ENCODE results near the gene CDH23. TPM values are rescaled to one million over a fixed set of nuclear protein-coding genes. Genes with fewer than 3 reads are reported as not detected.

CDH23 gene
- total RNA-seq, 1 experiment from 2014 or later = 0.34 TPM

- Mint-ChIP-seq H3K27me3 (ENCODE audit: insufficient read depth, unreplicated experiment) (peaks cover 3% of the 10 kb centered on the region), H3K27ac (ENCODE audit: unreplicated experiment) (no peak overlapping the region), H3K4me3 (ENCODE audit: unreplicated experiment) (no peak overlapping the region), H3K9me3 (ENCODE audit: unreplicated experiment) (no peaks in the 10 kb centered on the region), H3K4me1 (ENCODE audit: low read depth, unreplicated experiment) (peaks cover 7% of the 10 kb centered on the region), H3K36me3 (ENCODE audit: insufficient read depth, unreplicated experiment) (no peaks in the 10 kb centered on the region)
- DNase-seq = no peak
- H3K4me1 ChIP-seq = peaks cover 10% of the 10 kb centered on the region; the same call in 1 of the 2 replicates
- ChIA-PET CTCF (interaction anchor here (0.6 to 1.0 kb wide), 3 partner anchors 29 to 52 kb away, joined by 3 read pairs; partner anchors contain the start of gene SLC29A3), POLR2A (interaction anchor here (0.5 kb wide), 1 partner anchor 53 kb away, joined by 5 read pairs; the partner anchor contains the start of gene SLC29A3)
- TF ChIP-seq, protein P1, sequence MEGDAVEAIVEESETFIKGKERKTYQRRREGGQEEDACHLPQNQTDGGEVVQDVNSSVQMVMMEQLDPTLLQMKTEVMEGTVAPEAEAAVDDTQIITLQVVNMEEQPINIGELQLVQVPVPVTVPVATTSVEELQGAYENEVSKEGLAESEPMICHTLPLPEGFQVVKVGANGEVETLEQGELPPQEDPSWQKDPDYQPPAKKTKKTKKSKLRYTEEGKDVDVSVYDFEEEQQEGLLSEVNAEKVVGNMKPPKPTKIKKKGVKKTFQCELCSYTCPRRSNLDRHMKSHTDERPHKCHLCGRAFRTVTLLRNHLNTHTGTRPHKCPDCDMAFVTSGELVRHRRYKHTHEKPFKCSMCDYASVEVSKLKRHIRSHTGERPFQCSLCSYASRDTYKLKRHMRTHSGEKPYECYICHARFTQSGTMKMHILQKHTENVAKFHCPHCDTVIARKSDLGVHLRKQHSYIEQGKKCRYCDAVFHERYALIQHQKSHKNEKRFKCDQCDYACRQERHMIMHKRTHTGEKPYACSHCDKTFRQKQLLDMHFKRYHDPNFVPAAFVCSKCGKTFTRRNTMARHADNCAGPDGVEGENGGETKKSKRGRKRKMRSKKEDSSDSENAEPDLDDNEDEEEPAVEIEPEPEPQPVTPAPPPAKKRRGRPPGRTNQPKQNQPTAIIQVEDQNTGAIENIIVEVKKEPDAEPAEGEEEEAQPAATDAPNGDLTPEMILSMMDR (IDR thresholded peaks at IDR 0.05; ENCODE audit: insufficient read depth in 1 of 2, low read depth in 1 of 2, low read length in 1 of 2, severe bottlenecking in 1 of 2, unreplicated experiment in 1 of 2) = no peak
- intact Hi-C loops (cut with micrococcal nuclease; ENCODE audit: unreplicated experiment) = no loop called here
- no TSS peak for BruUV-seq (replicated peaks)
- no peaks in the 10 kb centered on the region for H3K27me3 ChIP-seq (replicated peaks; ENCODE audit: control insufficient read depth, insufficient read depth, low read length)
- no peak overlapping the region for H3K4me3 ChIP-seq (ENCODE audit: low read depth, low read length)
- no peaks in the 10 kb centered on the region for H3K36me3 ChIP-seq (ENCODE audit: control insufficient read depth, insufficient read depth, low read length)
- no peaks in the 10 kb centered on the region for H3K9me3 ChIP-seq
These were observed 25.0 kb upstream of the CDH23 start for GRCh38 chr10:71371750-71372166.

DNA sequence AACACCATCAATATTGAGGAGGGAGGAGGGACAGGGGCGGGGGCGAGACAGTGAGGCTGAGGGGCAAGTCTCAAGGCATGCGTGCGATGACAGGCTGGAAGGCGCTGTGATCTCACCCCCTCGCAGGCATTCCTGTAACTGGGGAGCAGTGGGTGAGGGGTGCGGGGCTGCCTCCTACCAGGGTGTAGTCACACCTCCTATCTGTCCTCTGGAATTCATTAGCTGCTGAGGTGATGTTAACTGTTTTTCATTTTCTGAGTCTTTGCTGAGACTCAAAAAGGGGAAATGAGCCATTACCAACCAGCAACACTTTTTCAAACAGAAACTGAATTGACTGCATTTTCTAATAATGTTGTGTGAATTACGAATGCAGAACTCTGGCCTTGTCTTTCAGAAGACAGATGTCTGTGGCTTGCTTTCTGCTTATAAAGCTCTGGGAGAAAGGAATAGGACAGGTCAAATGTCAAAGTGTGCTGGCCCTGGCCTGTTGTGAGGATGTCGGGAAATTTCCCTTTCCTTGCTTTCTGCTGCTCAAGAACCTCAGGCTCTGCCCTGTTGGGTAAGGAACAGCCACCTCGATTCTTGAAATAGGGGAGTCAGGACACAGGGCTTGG, 23.7 kb upstream of the CDH23 start:
- intact Hi-C loops (cut with micrococcal nuclease; ENCODE audit: unreplicated experiment) = no loop called here
- peaks cover 14% of the 10 kb centered on the region for H3K4me1 Mint-ChIP-seq (ENCODE audit: low read depth, unreplicated experiment)
- no peaks in the 10 kb centered on the region for H3K9me3 Mint-ChIP-seq (ENCODE audit: unreplicated experiment)
- Histone ChIP-seq H3K36me3 (ENCODE audit: control insufficient read depth, insufficient read depth, low read length) (no peaks in the 10 kb centered on the region), H3K27me3 (replicated peaks; ENCODE audit: control insufficient read depth, insufficient read depth, low read length) (no peaks in the 10 kb centered on the region), H3K9me3 (no peaks in the 10 kb centered on the region), H3K4me1 (peaks cover 12% of the 10 kb centered on the region; the same call in 1 of the 2 replicates), H3K4me3 (ENCODE audit: low read depth, low read length) (no peak overlapping the region)
- no peak for DNase-seq
- ChIA-PET POLR2A (no interaction called here), CTCF (no interaction called here)
- H3K36me3 Mint-ChIP-seq (ENCODE audit: insufficient read depth, unreplicated experiment) = no peaks in the 10 kb centered on the region
- H3K4me3 Mint-ChIP-seq (ENCODE audit: unreplicated experiment) = no peak overlapping the region
- H3K27ac Mint-ChIP-seq (ENCODE audit: unreplicated experiment) = no peak overlapping the region
- no TSS peak for BruUV-seq (replicated peaks)
- TF ChIP-seq, protein P1 (IDR thresholded peaks at IDR 0.05; ENCODE audit: insufficient read depth in 1 of 2, low read depth in 1 of 2, low read length in 1 of 2, severe bottlenecking in 1 of 2, unreplicated experiment in 1 of 2) = no peak
- H3K27me3 Mint-ChIP-seq (ENCODE audit: insufficient read depth, unreplicated experiment) = peaks cover 3% of the 10 kb centered on the region

DNA sequence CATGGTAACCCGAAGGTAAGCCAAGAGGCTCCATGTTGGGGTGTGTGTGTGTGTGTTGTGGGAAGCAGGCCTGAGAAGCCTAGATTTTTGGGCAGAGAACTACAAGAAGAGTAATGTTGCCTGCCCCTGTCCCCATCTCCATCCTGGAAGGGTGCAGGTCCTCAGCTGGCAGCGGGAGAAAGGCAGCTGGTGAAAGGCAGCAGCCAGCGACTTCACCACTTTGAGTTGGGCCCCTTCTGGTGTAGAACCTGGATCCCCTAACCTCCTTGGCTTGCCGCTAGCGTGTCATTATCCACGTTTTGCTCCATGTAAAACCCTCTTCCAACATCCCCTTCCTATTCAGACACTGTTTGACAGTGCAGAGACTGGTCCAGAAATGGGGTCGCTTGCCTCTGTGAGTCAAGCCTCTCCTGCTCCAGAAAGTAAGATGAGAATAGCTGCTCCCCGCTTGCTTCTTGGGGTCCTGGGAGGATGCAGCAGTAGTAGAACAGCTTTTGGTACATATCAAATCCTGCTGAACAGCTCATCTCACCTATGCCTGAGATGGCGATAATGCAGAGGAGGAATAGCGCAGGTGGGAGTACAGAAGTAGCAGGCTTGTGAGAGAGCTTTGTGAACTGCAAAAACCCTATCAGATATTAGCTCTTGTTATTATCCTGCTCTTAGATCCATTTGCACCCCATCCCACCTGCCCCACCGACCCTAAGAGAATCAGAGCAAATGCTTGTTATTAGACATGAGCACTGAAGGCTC, 22.1 kb upstream of the CDH23 start:
- no peaks in the 10 kb centered on the region for H3K27me3 ChIP-seq (replicated peaks; ENCODE audit: control insufficient read depth, insufficient read depth, low read length)
- TF ChIP-seq, protein P1 (IDR thresholded peaks at IDR 0.05; ENCODE audit: insufficient read depth in 1 of 2, low read depth in 1 of 2, low read length in 1 of 2, severe bottlenecking in 1 of 2, unreplicated experiment in 1 of 2) = no peak
- intact Hi-C loops (cut with micrococcal nuclease; ENCODE audit: unreplicated experiment) = no loop called here
- Mint-ChIP-seq H3K9me3 (ENCODE audit: unreplicated experiment) (no peaks in the 10 kb centered on the region), H3K27ac (ENCODE audit: unreplicated experiment) (no peak overlapping the region), H3K4me1 (ENCODE audit: low read depth, unreplicated experiment) (peaks cover 14% of the 10 kb centered on the region), H3K36me3 (ENCODE audit: insufficient read depth, unreplicated experiment) (no peaks in the 10 kb centered on the region), H3K27me3 (ENCODE audit: insufficient read depth, unreplicated experiment) (peaks cover 3% of the 10 kb centered on the region), H3K4me3 (ENCODE audit: unreplicated experiment) (no peak overlapping the region)
- no TSS peak for BruUV-seq (replicated peaks)
- ChIA-PET CTCF (interaction anchor here (1.0 kb wide), 2 partner anchors 35 to 55 kb away, joined by 4 read pairs; no protein-coding TSS in a partner anchor), POLR2A (interaction anchor here (0.6 kb wide), 1 partner anchor 31 kb away, joined by 11 read pairs; no protein-coding TSS in a partner anchor)
- H3K36me3 ChIP-seq (ENCODE audit: control insufficient read depth, insufficient read depth, low read length) = no peaks in the 10 kb centered on the region
- H3K4me3 ChIP-seq (ENCODE audit: low read depth, low read length) = no peak overlapping the region
- H3K4me1 ChIP-seq = peaks cover 21% of the 10 kb centered on the region; the same call in 1 of the 2 replicates
- DNase-seq = no peak
- H3K9me3 ChIP-seq = no peaks in the 10 kb centered on the region

All from Caco-2 (cell line).